Measurements from ENCODE around the gene TRPM3.

The TRPM3 gene

GRCh38 chr9:70941191-70941590 is 180.2 kb downstream of the TRPM3 start:
- DNase-seq = no peak

- DNase-seq = no peak
Measured at GRCh38 chr9:70940605-70941004, 180.8 kb downstream of the TRPM3 start.

- no peak for DNase-seq
Measured at GRCh38 chr9:70936536-70936935, 184.9 kb downstream of the TRPM3 start.

GRCh38 chr9:70935856-70936255 is 185.6 kb downstream of the TRPM3 start:
- DNase-seq = no peak

GRCh38 chr9:70934642-70935041 is 186.8 kb downstream of the TRPM3 start:
- no peak for DNase-seq

- DNase-seq = no peak
Measured at GRCh38 chr9:70933321-70933720, 188.1 kb downstream of the TRPM3 start.

- no peak for DNase-seq
Measured at GRCh38 chr9:70932097-70932496, 189.3 kb downstream of the TRPM3 start.

GRCh38 chr9:70927530-70927929 is 193.9 kb downstream of the TRPM3 start:
- DNase-seq = no peak

- peak; percentile 28 for DNase-seq
Measured at GRCh38 chr9:70924895-70925547, 196.4 kb downstream of the TRPM3 start.

GRCh38 chr9:70924380-70924779 is 197.0 kb downstream of the TRPM3 start:
- DNase-seq = no peak

GRCh38 chr9:70923961-70924360 is 197.5 kb downstream of the TRPM3 start:
- DNase-seq = no peak

- no peak for DNase-seq
Measured at GRCh38 chr9:70921136-70921535, 200.3 kb downstream of the TRPM3 start.

GRCh38 chr9:70917277-70917676 is 204.1 kb downstream of the TRPM3 start:
- no peak for DNase-seq

- no peak for DNase-seq
Measured at GRCh38 chr9:70911791-70912190, 209.6 kb downstream of the TRPM3 start.

- DNase-seq = no peak
Measured at GRCh38 chr9:70910598-70910997, 210.8 kb downstream of the TRPM3 start.

- DNase-seq = no peak
Measured at GRCh38 chr9:70902692-70903131, 218.7 kb downstream of the TRPM3 start.

- no peak for DNase-seq
Measured at GRCh38 chr9:70902171-70902570, 219.2 kb downstream of the TRPM3 start.

- DNase-seq = no peak
Measured at GRCh38 chr9:70901746-70902145, 219.7 kb downstream of the TRPM3 start.

GRCh38 chr9:70901013-70901412 is 220.4 kb downstream of the TRPM3 start:
- no peak for DNase-seq

GRCh38 chr9:70893580-70894122 is 227.8 kb downstream of the TRPM3 start:
- DNase-seq = no peak

- DNase-seq = no peak
Measured at GRCh38 chr9:70888471-70888870, 232.9 kb downstream of the TRPM3 start.

GRCh38 chr9:70887826-70888225 is 233.6 kb downstream of the TRPM3 start:
- DNase-seq = no peak

GRCh38 chr9:70883963-70884793 is 237.2 kb downstream of the TRPM3 start:
- no peak for DNase-seq

GRCh38 chr9:70883056-70883455 is 238.4 kb downstream of the TRPM3 start:
- no peak for DNase-seq
